Pulmonary artery endothelial cell (primary cell): ENCODE results near the gene SCGB1A1. TPM values are rescaled to one million over a fixed set of nuclear protein-coding genes. Genes with fewer than 3 reads are reported as not detected.
"Not testable (repeated sequence)": the region's sequence is repeated elsewhere in the genome, so short reads cannot be mapped to it uniquely, and the experiment has no call there.

Experiments
- DNase-seq: peaks from one replicate; pipeline ENCODE4 v3.0.0-alpha.2; 2011; ENCODE audit warnings: low read depth, low spot score
- total RNA-seq: library from RNA; depleted of rRNA; stranded (reverse); fragments of >200 nt; gene quantifications from 2 replicates; pipeline ENCODE4 v1.2.3, GENCODE V29; 2014

SCGB1A1 gene
- total RNA-seq, 1 donor from 2014 or later: not detected

GRCh38 chr11:62449451-62449851 lies 30.6 kb downstream of the SCGB1A1 start:
- no peak for DNase-seq

- not testable (repeated sequence) for DNase-seq
These were observed 31.1 kb downstream of the SCGB1A1 start for GRCh38 chr11:62449912-62450311.

- no peak for DNase-seq
These were observed 31.9 kb downstream of the SCGB1A1 start for GRCh38 chr11:62450543-62451240.

GRCh38 chr11:62451241-62451621 lies 32.4 kb downstream of the SCGB1A1 start:
- no peak for DNase-seq

GRCh38 chr11:62452261-62452660 lies 33.4 kb downstream of the SCGB1A1 start:
- no peak for DNase-seq

GRCh38 chr11:62452839-62453468 lies 34.1 kb downstream of the SCGB1A1 start:
- DNase-seq: no peak

GRCh38 chr11:62456630-62457029 lies 37.8 kb downstream of the SCGB1A1 start:
- no peak for DNase-seq

- DNase-seq: no peak
These were observed 38.6 kb downstream of the SCGB1A1 start for GRCh38 chr11:62457478-62457877.

GRCh38 chr11:62458212-62459002 lies 39.6 kb downstream of the SCGB1A1 start:
- no peak for DNase-seq

- DNase-seq: no peak
These were observed 40.2 kb downstream of the SCGB1A1 start for GRCh38 chr11:62459080-62459479.

- DNase-seq: no peak
These were observed 43.1 kb downstream of the SCGB1A1 start for GRCh38 chr11:62461740-62462507.

- DNase-seq: no peak
These were observed 43.7 kb downstream of the SCGB1A1 start for GRCh38 chr11:62462508-62462892.

- no peak for DNase-seq
These were observed 44.3 kb downstream of the SCGB1A1 start for GRCh38 chr11:62463121-62463542.

- DNase-seq: no peak
These were observed 45.8 kb downstream of the SCGB1A1 start for GRCh38 chr11:62464655-62465054.

GRCh38 chr11:62466444-62466843 lies 47.6 kb downstream of the SCGB1A1 start:
- DNase-seq: no peak

GRCh38 chr11:62468577-62468976 lies 49.7 kb downstream of the SCGB1A1 start:
- DNase-seq: no peak

- no peak for DNase-seq
These were observed 52.8 kb downstream of the SCGB1A1 start for GRCh38 chr11:62471603-62472002.

- no peak for DNase-seq
These were observed 53.4 kb downstream of the SCGB1A1 start for GRCh38 chr11:62472063-62472884.
